ENCODE measurements around the gene NCAM2.

Gene NCAM2

GRCh38 chr21:21163904-21164303 lies 165.7 kb downstream of the NCAM2 start:
- DNase-seq = peak; percentile 49

GRCh38 chr21:21165063-21165645 lies 166.9 kb downstream of the NCAM2 start:
- no peak overlapping the region for H3K27ac Mint-ChIP-seq
- H3K4me1 Mint-ChIP-seq = no peaks in the 10 kb centered on the region
- no peak overlapping the region for H3K4me3 Mint-ChIP-seq
- TF ChIP-seq CTCF (IDR thresholded peaks at IDR 0.05) = no peak
- no peak for DNase-seq
- H3K27me3 Mint-ChIP-seq (ENCODE audit: low read depth, poor library complexity) = no peaks in the 10 kb centered on the region
- H3K9me3 Mint-ChIP-seq = peaks cover 4% of the 10 kb centered on the region
- no peaks in the 10 kb centered on the region for H3K36me3 Mint-ChIP-seq (ENCODE audit: low read depth)

More at GRCh38 chr21:21163904-21164303, 165.7 kb downstream of the NCAM2 start:
- TF ChIP-seq CTCF (IDR thresholded peaks at IDR 0.05) = peak; percentile 64
- no peaks in the 10 kb centered on the region for H3K27me3 Mint-ChIP-seq (ENCODE audit: low read depth, poor library complexity)
- no peaks in the 10 kb centered on the region for H3K4me1 Mint-ChIP-seq
- H3K9me3 Mint-ChIP-seq = peaks cover 4% of the 10 kb centered on the region
- H3K36me3 Mint-ChIP-seq (ENCODE audit: low read depth) = no peaks in the 10 kb centered on the region
- H3K4me3 Mint-ChIP-seq = no peak overlapping the region
- no peak overlapping the region for H3K27ac Mint-ChIP-seq

GRCh38 chr21:21174676-21175075 lies 176.5 kb downstream of the NCAM2 start:
- H3K36me3 Mint-ChIP-seq (ENCODE audit: low read depth) = no peaks in the 10 kb centered on the region

DNA sequence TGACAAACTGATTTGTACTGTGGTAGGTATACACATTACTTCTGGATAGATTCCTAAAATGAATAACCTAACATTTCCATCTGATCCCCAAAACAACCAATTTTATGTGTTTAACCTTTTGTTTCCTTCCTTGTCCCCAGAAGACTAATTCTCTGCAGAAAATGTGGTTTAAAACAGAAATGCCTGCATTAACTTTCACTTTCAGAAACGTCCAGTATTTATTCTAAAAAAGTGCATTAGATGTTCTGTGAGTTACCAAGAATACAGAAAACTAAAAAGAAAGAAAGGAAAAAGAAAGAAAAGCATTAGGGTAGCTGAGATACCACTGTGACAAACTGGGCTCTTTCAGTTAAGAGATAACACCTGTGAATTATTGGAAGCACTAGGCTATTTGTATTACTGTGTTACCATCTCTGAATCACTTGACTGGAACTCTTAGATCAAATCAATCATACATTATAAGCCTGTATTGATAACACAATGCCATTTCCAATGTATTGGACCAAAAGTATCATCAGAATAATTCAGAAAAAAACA lies 177.7 kb downstream of the NCAM2 start:
- Mint-ChIP-seq H3K36me3 (ENCODE audit: low read depth) (no peaks in the 10 kb centered on the region), H3K4me1 (no peaks in the 10 kb centered on the region), H3K9me3 (no peaks in the 10 kb centered on the region), H3K4me3 (no peak overlapping the region), H3K27ac (no peak overlapping the region), H3K27me3 (ENCODE audit: low read depth, poor library complexity) (no peaks in the 10 kb centered on the region)
- no peak for DNase-seq
- TF ChIP-seq CTCF (IDR thresholded peaks at IDR 0.05) = no peak

More at GRCh38 chr21:21174676-21175075, 176.5 kb downstream of the NCAM2 start:
- Mint-ChIP-seq H3K4me1 (no peaks in the 10 kb centered on the region), H3K4me3 (no peak overlapping the region), H3K27ac (no peak overlapping the region), H3K27me3 (ENCODE audit: low read depth, poor library complexity) (no peaks in the 10 kb centered on the region), H3K9me3 (no peaks in the 10 kb centered on the region)
- TF ChIP-seq CTCF (IDR thresholded peaks at IDR 0.05) = no peak
- no peak for DNase-seq

GRCh38 chr21:21177353-21177986 lies 179.3 kb downstream of the NCAM2 start:
- Mint-ChIP-seq H3K27me3 (ENCODE audit: low read depth, poor library complexity) (no peaks in the 10 kb centered on the region), H3K4me3 (no peak overlapping the region), H3K27ac (no peak overlapping the region), H3K36me3 (ENCODE audit: low read depth) (no peaks in the 10 kb centered on the region), H3K4me1 (no peaks in the 10 kb centered on the region), H3K9me3 (no peaks in the 10 kb centered on the region)
- no peak for DNase-seq
- no peak for TF ChIP-seq CTCF (IDR thresholded peaks at IDR 0.05)
